Right forelimb (tissue), 1 donor: ENCODE results near the gene ACADSB.

ENCODE experiments used
- DNase-seq: peaks from one replicate; pipeline ENCODE4 v3.0.0-alpha.2; 2018

ACADSB gene

GRCh38 chr10:123007558-123008354 lies 1.1 kb upstream of the ACADSB start:
- peak; percentile 47 for DNase-seq

DNA sequence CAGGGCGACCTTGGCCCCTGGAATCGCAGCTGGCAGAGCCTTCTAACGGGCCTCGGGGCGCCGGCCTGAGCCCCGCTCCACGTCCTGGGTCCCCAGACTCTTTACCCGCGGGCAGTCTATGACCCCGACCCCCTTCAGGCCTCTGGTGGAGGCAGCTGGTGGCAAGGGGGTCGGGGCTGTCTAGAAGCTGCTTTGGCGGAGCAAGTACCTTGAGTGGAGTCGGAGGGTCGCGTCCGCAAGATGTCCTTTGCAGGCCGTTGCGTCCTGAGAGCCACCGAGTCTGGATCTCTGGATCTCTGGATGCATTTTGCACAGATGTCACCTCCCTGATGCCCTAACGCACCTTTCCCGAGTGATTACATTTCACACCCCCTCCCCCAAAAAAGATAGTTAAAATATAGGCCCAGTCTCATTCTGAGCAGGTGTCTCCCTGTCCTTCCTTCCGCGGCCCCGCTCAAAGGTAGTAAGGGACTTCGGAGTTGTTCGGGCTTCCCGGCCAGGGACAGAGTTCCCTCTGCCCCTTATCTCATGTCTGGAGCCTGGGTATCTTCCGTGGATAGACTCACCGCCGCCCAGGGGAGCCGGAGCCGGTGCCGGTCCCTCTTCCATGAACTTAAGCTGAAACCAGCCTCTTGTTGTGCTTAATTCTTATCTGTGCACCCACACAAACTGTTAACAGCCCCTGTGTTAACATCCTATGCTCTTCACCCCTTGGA lies 457 bp downstream of the ACADSB start:
- DNase-seq = peak; percentile 48

- DNase-seq = no peak
Observed at GRCh38 chr10:123011987-123012386, 3.2 kb downstream of the ACADSB start.

DNA sequence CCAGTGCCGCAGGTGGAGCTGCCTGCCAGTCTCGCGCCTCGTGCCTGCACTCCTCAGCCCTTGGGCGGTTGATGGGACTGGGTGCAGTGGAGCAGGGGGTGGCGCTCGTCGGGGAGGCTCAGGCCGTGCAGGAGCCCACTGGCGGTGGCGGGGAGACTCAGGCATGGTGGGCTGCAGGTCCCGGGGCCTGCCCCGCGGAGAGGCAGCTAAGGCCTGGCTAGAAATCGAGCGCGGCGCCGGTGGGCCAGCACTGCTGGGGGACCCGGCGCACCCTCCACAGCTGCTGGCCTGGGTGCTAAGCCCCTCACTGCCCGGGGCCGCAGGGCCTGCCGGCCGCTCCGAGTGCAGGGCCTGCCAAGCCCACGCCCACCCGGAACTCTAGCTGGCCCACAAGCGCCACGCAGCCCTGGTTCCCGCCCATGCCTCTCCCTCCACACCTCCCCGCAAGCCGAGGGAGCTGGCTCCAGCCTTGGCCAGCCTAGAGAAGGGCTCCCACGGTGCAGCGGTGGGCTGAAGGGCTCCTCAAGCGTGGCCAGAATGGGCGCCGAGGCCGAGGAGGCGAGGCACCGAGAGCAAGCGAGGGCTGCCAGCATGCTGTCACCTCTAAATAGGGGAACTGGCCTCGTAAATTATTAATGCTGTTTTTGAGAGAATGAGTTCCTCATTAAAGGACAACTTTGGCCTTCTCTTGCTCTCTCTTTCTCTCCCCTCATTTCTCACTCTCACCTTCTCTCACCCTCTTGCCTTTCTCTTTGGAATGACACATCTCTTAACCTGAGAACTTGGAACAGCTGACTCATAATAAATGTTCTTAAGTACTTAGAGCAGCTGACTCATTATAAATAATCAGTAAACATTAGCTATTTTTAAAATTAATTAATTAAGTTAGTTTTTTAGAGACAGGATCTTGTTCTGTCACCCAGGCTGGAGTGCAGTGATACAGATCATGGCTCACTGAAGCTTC lies 4.9 kb downstream of the ACADSB start:
- DNase-seq = no peak

- no peak for DNase-seq
Observed at GRCh38 chr10:123014772-123015171, 6.0 kb downstream of the ACADSB start.

DNA sequence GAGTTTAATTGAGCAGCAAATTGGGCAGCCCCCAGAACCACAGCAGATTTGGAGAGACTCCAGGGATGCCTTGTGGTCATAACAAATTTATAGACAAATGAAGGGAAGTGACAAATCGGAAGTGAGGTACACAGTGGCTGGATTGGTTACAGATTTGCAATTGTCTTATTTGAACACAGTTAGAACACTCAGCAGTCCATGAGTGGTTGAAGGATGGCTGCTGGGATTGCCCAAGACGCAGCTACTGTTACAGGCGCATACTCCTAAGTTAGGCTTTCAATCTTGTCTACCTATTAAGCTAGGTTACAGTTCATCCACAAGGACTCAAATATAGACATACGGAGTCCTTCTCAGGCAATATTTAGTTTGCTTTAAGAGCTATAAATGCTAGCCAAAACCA lies 7.4 kb downstream of the ACADSB start:
- DNase-seq = no peak

DNA sequence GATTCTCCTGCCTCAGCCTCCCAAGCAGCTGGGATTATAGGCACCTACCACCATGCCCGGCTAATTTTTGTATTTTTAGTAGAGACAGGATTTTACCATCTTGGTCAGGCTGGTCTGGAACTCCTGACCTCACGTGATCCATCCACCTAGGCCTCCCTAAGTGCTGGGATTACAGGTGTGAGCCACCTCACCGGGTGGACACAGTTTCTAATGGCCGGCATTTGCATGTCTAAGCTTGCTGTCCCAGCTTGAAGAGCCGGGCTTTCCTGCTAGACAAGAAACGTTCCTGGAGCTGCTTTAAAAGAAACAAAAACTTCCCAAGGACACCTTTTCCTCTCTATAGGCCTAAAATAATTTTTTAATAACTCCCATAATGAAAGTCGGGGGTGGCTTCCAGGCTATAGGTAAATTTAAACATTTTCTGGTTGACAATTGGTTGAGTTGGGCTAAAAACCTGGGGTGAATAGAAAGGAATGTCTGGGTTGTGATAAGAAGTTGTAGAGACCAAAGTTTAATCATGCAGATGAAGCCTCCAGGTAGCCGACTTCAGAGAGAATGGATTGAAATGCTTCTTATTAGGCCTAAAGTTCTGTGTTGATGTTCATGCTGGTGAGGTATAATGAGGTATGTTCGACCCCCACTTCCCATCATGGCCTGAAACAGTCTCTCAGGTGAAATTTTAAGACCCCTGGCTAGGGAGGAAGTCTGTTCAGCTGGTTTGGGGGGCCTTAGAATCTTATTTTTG lies 8.8 kb downstream of the ACADSB start:
- no peak for DNase-seq

DNA sequence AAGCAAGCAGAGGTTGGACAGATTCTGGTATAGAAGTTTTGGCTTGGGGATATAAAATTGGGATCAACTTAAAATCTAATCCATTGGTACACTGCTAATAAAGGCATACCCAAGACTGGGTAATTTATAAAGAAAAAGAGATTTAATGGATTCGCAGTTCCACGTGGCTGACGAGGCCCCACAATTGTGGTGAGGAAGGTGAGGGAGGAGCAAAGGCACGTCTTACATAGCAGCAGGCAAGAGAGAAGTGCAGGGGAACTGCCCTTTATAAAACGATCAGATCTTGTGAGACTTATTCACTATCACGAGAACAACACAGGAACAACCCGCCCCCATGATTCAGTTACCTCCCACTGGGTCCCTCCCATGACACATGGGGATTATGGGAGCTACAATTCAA lies 9.7 kb downstream of the ACADSB start:
- no peak for DNase-seq

GRCh38 chr10:123019264-123019663 lies 10.5 kb downstream of the ACADSB start:
- no peak for DNase-seq

DNA sequence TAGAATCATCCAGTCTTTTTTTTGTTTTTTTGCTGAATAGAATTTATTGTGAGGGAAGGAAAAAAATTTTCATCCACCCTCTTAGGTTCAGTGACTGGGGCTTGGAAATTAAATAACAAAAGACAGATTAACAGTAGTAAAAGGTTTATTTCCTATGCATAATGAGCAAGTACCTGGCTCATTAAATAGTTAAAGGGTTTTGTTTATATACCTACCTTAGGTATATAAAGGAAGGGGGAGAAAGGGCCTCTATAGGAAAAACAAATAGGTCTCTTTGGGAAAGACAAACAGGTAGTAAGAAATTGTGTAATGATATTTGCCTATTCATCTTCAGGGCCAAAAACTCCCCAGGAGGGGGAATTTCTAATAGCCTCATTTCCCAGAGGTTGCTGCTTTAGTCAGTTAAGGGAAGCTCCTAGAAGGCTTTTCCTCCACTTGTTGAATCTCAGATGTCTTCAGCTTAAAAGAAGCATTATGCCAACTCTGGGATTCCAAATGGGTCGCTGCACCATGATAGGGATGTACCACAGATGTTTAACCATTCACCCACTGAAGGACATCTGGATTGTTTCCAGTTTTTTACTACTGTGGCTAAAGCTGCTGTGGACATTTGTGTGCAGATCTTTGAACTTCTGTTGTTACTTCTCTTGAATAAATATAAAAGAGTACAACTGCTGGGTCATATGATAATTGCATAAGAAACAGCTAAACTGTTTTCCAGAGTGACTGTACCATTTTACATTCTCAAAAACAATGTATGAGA lies 11.3 kb downstream of the ACADSB start:
- DNase-seq = no peak

DNA sequence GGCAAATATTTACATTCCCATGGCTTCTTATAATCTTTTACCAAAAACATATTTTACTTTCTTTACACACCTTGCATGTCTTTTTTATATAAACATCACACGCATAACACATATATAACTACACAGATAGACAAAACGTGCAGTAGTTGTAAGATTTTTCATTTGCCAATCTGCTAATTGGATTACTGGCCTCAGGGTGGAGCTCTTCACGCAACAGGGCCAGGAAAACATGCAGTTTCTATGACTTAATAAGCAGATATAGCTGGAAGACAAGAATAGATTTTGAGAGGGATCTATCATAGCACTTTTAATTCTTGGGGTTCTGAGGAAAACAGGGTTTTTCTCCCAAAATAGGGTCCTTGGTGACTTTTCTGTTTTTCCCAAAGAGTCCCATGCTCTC lies 12.7 kb downstream of the ACADSB start:
- DNase-seq = no peak

- no peak for DNase-seq
Observed at GRCh38 chr10:123024540-123024939, 15.7 kb downstream of the ACADSB start.

GRCh38 chr10:123026302-123026701 lies 17.5 kb downstream of the ACADSB start:
- no peak for DNase-seq

GRCh38 chr10:123027861-123028260 lies 19.1 kb downstream of the ACADSB start:
- DNase-seq = no peak

DNA sequence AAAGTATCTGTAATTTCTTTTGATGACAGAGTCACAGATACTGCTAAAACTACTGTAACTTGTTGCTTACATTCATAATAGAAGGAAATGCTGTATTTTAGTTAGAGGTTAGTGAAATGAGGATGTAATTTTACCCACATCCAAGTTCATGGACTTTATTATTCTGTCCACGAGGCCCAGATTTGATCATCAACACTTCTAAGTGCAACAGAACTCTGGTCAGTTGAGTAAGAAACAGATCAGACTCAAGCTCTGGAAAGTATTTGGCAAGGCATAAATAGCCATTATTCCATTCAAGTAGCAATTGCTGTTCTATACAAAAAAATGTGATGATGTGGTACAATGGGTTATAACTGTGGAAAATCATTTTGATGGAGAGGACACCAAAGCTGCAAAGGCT lies 22.3 kb downstream of the ACADSB start:
- no peak for DNase-seq

DNA sequence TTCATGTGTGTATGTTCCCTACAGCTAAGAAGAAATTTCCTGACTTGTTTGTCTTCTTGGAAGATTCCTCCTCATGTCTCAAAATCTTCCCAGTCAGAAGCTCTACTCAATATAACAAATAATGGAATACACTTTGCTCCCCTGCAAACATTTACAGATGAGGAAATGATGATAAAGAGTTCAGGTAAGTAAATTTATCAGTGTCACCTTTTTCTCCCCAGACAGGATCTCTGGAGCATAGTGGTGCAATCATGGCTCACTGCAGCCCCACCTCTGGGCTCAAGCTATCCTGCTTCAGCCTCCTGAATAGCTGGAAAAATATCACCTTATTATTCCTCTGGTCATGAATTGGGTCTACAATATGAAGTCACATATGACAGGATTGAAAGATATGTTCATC lies 25.5 kb downstream of the ACADSB start:
- no peak for DNase-seq

GRCh38 chr10:123035467-123036086 lies 26.8 kb downstream of the ACADSB start:
- DNase-seq = no peak

DNA sequence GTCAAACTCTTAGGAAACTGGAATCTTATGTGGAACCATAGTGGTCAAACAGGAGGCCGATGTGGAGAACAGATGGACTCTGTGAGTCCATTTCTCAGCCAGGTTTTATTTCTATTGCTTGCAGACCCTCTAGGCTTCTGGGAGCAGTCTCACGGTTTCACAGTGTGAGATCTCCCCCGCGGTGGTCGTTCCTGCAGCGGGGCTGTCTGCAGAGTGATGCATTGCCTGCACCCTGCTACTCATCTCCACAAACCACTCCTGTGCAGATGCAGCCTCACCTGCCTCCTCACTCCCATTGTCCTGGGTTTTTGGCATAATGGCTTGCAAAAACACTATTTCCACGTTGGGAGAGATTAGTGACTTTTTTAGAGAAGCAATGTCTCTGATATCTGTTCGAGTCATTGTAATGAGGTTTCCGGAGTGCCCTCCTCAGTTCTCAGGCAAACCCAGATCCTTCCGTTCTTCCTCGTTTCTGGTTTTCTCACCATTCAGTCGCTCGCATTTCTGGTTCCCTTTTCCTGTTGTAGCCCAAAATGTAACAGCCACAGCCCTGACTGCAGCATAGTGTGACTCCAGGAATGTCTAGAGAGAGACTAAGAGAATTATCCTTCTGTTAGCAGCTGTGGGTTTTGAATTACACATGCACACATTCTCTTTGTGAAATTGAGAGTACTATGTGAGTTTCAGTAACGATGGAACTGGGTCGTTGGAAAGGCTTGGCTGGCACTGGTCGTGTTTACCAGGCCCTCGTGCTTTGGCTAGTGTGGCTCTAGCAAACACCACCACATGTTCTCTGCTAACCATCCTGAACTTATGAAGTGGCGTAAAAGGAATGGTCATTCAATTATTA lies 30.2 kb downstream of the ACADSB start:
- no peak for DNase-seq

DNA sequence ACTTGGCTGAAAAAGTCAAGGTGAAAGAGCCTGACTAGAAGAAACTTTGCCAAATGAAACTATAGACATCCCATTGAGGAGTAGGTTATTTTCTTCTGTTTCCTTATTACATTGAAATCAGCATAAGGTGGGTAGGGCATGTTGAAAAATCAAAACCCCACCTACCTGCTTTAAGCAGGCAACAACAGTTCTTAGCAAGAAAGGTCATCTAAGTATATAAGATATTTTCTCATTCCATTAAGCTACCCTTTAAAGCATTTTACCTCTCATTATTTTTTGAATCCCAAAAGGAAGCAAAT lies 30.8 kb downstream of the ACADSB start:
- DNase-seq = no peak

DNA sequence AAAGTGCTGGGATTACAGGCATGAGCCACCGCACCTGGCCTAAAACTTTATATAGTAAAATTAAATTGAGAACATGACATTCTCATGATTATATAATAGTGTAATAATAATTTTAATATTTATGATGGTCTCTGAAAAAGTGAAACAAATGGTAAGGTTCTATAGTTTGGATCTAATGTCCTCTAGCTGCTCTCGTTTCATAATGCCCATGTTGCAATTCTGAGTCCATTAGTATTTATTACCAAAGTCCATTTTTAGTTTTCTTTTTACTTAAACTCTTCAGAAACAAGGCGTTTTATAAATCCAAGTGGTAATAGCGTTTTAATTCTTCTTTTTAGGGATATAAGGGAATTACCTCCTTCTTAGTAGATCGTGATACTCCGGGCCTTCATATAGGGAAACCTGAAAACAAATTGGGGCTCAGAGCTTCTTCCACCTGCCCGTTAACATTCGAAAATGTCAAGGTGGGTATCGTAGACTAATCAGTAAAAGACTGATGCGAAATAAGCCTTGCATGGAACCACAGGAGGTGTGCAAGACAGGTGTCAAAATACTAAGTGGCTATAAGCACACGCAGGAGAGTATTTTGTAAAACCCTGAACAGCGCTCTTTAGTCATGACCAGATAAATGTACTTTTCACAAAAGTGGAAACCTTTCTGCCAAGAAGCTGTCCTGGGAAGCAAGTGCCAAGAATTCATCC lies 34.1 kb downstream of the ACADSB start:
- no peak for DNase-seq
